Glomerular endothelial cell (primary cell): ENCODE data around the gene SSNA1. TPM values are rescaled to one million over a fixed set of nuclear protein-coding genes. Genes with fewer than 3 reads are reported as not detected.

Experiments used
- DNase-seq: peaks from one replicate; pipeline ENCODE4 v3.0.0-alpha.2; 2011; ENCODE audit warnings: low read depth, low spot score; ENCODE audit errors: extremely low read depth
- total RNA-seq: library from RNA; depleted of rRNA; stranded (reverse); fragments of >200 nt; gene quantifications from 2 replicates; pipeline ENCODE4 v1.2.3, GENCODE V29; 2015

The SSNA1 gene
- total RNA-seq, 1 donor from 2014 or later: 109 TPM

- DNase-seq: no peak
Observed at GRCh38 chr9:137167277-137167746, 21.2 kb upstream of the SSNA1 start.

GRCh38 chr9:137167747-137168572, 20.5 kb upstream of the SSNA1 start:
- no peak for DNase-seq

- DNase-seq: no peak
Observed at GRCh38 chr9:137168573-137168903, 19.9 kb upstream of the SSNA1 start.

GRCh38 chr9:137168904-137169856, 19.3 kb upstream of the SSNA1 start:
- no peak for DNase-seq

- DNase-seq: no peak
Observed at GRCh38 chr9:137169896-137170358, 18.5 kb upstream of the SSNA1 start, which contains the start of gene LRRC26. TSS of gene LRRC26 (minus strand) at chr9:137170051. CDS start at chr9:137169943, 108 bp downstream.

- no peak for DNase-seq
Observed at GRCh38 chr9:137170486-137171148, 17.9 kb upstream of the SSNA1 start.

GRCh38 chr9:137171149-137171900, 17.2 kb upstream of the SSNA1 start:
- DNase-seq: no peak

- no peak for DNase-seq
Observed at GRCh38 chr9:137172901-137173795, 15.3 kb upstream of the SSNA1 start.

GRCh38 chr9:137173796-137174664, 14.4 kb upstream of the SSNA1 start:
- no peak for DNase-seq

- no peak for DNase-seq
Observed at GRCh38 chr9:137174722-137175293, 13.7 kb upstream of the SSNA1 start.

- no peak for DNase-seq
Observed at GRCh38 chr9:137175345-137175961, 13.0 kb upstream of the SSNA1 start.

- no peak for DNase-seq
Observed at GRCh38 chr9:137176302-137177182, 11.9 kb upstream of the SSNA1 start.

- DNase-seq: no peak
Observed at GRCh38 chr9:137178201-137178938, 10.1 kb upstream of the SSNA1 start.

GRCh38 chr9:137178939-137179630, 9.4 kb upstream of the SSNA1 start:
- DNase-seq: no peak

- DNase-seq: no peak
Observed at GRCh38 chr9:137179761-137180160, 8.7 kb upstream of the SSNA1 start.
